ENCODE data around the gene WTAP. TPM values are rescaled to one million over a fixed set of nuclear protein-coding genes. Genes with fewer than 3 reads are reported as not detected.

WTAP gene
- total RNA-seq, 2 experiments from 2014 or later, result 211 to 227 TPM

- Histone ChIP-seq H3K27ac (ENCODE audit: low read depth in 1 of 2, low read length in 2 of 2) (no peak overlapping the region), H3K4me3 (ENCODE audit: low read length) (no peak overlapping the region), H3K27me3 (ENCODE audit: control insufficient read depth in 1 of 2, insufficient read depth in 2 of 2, low read length in 2 of 2) (no peaks in the 10 kb centered on the region), H3K9me3 (ENCODE audit: control insufficient read depth in 1 of 2, insufficient read depth in 1 of 2, low read length in 2 of 2) (no peaks in the 10 kb centered on the region), H3K4me1 (ENCODE audit: insufficient read depth, low read length) (no peaks in the 10 kb centered on the region), H3K36me3 (ENCODE audit: insufficient read depth, low read length) (peaks cover 88% of the 10 kb centered on the region)
- no peak for ATAC-seq (ENCODE audit: poor library complexity)
- intact Hi-C loops (cut with DNase I, micrococcal nuclease), result no loop called here
- Mint-ChIP-seq H3K27me3 (no peaks in the 10 kb centered on the region), H3K36me3 (ENCODE audit: low read depth) (peaks cover 99% of the 10 kb centered on the region), H3K4me3 (no peak overlapping the region), H3K9me3 (no peaks in the 10 kb centered on the region), H3K4me1 (ENCODE audit: low read depth) (peaks cover 20% of the 10 kb centered on the region), H3K27ac (no peak overlapping the region)
- CTCF ChIA-PET, result interaction anchor here (1.0 kb wide), 1 partner anchor 12 kb away, joined by 3 read pairs; no protein-coding TSS in a partner anchor
- POLR2A ChIA-PET, result no interaction called here
- no peak for TF ChIP-seq CTCF (IDR thresholded peaks at IDR 0.05)
- DNase-seq, result no peak
Observed at GRCh38 chr6:159753081-159753872, 26.0 kb downstream of the WTAP start.

- Histone ChIP-seq H3K4me1 (ENCODE audit: insufficient read depth, low read length) (no peaks in the 10 kb centered on the region), H3K27ac (ENCODE audit: low read depth in 1 of 2, low read length in 2 of 2) (no peak overlapping the region), H3K4me3 (ENCODE audit: low read length) (no peak overlapping the region), H3K9me3 (ENCODE audit: control insufficient read depth in 1 of 2, insufficient read depth in 1 of 2, low read length in 2 of 2) (no peaks in the 10 kb centered on the region), H3K27me3 (ENCODE audit: control insufficient read depth in 1 of 2, insufficient read depth in 2 of 2, low read length in 2 of 2) (no peaks in the 10 kb centered on the region), H3K36me3 (ENCODE audit: insufficient read depth, low read length) (peaks cover 84% of the 10 kb centered on the region)
- Mint-ChIP-seq H3K9me3 (no peaks in the 10 kb centered on the region), H3K36me3 (ENCODE audit: low read depth) (peaks cover 94% of the 10 kb centered on the region), H3K4me1 (ENCODE audit: low read depth) (peaks cover 19% of the 10 kb centered on the region), H3K27me3 (no peaks in the 10 kb centered on the region), H3K27ac (peak overlapping the region; percentile 15), H3K4me3 (no peak overlapping the region)
- intact Hi-C loops (cut with DNase I, micrococcal nuclease), result no loop called here
- CTCF ChIA-PET, result no interaction called here
- no peak for TF ChIP-seq CTCF (IDR thresholded peaks at IDR 0.05)
- POLR2A ChIA-PET, result no interaction called here
- ATAC-seq (ENCODE audit: poor library complexity) (no peak), DNase-seq (no peak)
Observed at GRCh38 chr6:159754401-159754800, 27.1 kb downstream of the WTAP start.

GRCh38 chr6:159754959-159755914, 27.9 kb downstream of the WTAP start:
- POLR2A ChIA-PET, result interaction anchor here (1.0 kb wide), 2 partner anchors 29 to 36 kb away, joined by 4 to 5 read pairs; partner anchors contain the start of gene WTAP
- intact Hi-C loops (cut with DNase I, micrococcal nuclease), result no loop called here
- Histone ChIP-seq H3K4me3 (ENCODE audit: low read length) (no peak overlapping the region), H3K4me1 (ENCODE audit: insufficient read depth, low read length) (no peaks in the 10 kb centered on the region), H3K36me3 (ENCODE audit: insufficient read depth, low read length) (peaks cover 75% of the 10 kb centered on the region), H3K9me3 (ENCODE audit: control insufficient read depth in 1 of 2, insufficient read depth in 1 of 2, low read length in 2 of 2) (no peaks in the 10 kb centered on the region), H3K27ac (ENCODE audit: low read depth in 1 of 2, low read length in 2 of 2) (no peak overlapping the region), H3K27me3 (ENCODE audit: control insufficient read depth in 1 of 2, insufficient read depth in 2 of 2, low read length in 2 of 2) (no peaks in the 10 kb centered on the region)
- H3K36me3 Mint-ChIP-seq (ENCODE audit: low read depth), result peaks cover 90% of the 10 kb centered on the region
- ATAC-seq (ENCODE audit: poor library complexity) (no peak), DNase-seq (no peak)
- no peak overlapping the region for H3K4me3 Mint-ChIP-seq
- H3K9me3 Mint-ChIP-seq, result no peaks in the 10 kb centered on the region
- CTCF ChIA-PET, result no interaction called here
- no peak for TF ChIP-seq CTCF (IDR thresholded peaks at IDR 0.05)
- H3K4me1 Mint-ChIP-seq (ENCODE audit: low read depth), result peaks cover 19% of the 10 kb centered on the region
- H3K27me3 Mint-ChIP-seq, result no peaks in the 10 kb centered on the region
- peak overlapping the region; percentile 15 for H3K27ac Mint-ChIP-seq

Measured in CD4-positive, alpha-beta T cell (primary cell).